PC-3 (cell line): Measurements from ENCODE around the gene CTAG1B.

Source experiments
- EZH2 ChIP-seq: fragments of 300-600 bp; sonication (generic); IDR thresholded peaks from one replicate; pipeline ENCODE4 v1.6.1; 2017; ENCODE audit warnings: antibody characterized with exemption, mild to moderate bottlenecking, low read length; ENCODE audit not compliant: unreplicated experiment
- TF ChIP-seq, protein P1 (sequence below): fragments of 300-600 bp; sonication (generic); conservative IDR thresholded peaks from 2 replicates; pipeline ENCODE4 v1.5.1; 2017; ENCODE audit warnings: antibody characterized with exemption, low read depth, mild to moderate bottlenecking, low read length

DNA sequence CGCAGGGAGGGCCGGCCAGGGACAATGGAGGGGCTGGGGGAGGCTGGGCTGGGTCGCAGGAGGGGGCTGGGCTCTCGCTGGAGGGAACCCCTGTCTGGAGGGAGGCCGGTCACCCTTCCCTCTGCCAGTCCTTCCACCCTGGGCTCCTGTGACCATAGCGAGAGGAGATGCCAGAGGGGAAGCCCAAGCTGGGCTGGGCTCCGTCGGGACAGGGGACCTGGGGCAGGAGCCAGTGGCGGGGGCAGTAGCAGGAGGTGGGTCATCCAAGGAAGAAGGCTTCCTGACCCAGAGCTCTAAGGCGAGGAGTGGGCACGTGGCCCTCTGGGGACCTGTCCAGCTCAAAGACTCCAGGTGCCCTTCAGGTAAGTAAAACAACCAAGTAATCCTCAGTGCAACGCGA, 16.9 kb downstream of the CTAG1B start:
- TF ChIP-seq, protein P1, sequence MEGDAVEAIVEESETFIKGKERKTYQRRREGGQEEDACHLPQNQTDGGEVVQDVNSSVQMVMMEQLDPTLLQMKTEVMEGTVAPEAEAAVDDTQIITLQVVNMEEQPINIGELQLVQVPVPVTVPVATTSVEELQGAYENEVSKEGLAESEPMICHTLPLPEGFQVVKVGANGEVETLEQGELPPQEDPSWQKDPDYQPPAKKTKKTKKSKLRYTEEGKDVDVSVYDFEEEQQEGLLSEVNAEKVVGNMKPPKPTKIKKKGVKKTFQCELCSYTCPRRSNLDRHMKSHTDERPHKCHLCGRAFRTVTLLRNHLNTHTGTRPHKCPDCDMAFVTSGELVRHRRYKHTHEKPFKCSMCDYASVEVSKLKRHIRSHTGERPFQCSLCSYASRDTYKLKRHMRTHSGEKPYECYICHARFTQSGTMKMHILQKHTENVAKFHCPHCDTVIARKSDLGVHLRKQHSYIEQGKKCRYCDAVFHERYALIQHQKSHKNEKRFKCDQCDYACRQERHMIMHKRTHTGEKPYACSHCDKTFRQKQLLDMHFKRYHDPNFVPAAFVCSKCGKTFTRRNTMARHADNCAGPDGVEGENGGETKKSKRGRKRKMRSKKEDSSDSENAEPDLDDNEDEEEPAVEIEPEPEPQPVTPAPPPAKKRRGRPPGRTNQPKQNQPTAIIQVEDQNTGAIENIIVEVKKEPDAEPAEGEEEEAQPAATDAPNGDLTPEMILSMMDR, result no peak
- TF ChIP-seq EZH2, result no peak
